ENCODE results near the gene DYNC2H1.

DYNC2H1 gene

GRCh38 chr11:103395612-103396011, 286.4 kb downstream of the DYNC2H1 start:
- no peak overlapping the region for H3K4me3 ChIP-seq (ENCODE audit: low read depth, low read length)
- TF ChIP-seq CTCF (IDR thresholded peaks at IDR 0.05; ENCODE audit: control insufficient read depth, extremely low read depth, insufficient read depth): no peak
- DNase-seq (ENCODE audit: low read depth): no peak

- no peak for DNase-seq (ENCODE audit: low read depth)
- no peak for TF ChIP-seq CTCF (IDR thresholded peaks at IDR 0.05; ENCODE audit: control insufficient read depth, extremely low read depth, insufficient read depth)
These were observed 287.0 kb downstream of the DYNC2H1 start for GRCh38 chr11:103396237-103396636.

GRCh38 chr11:103397369-103397768, 288.1 kb downstream of the DYNC2H1 start:
- no peak overlapping the region for H3K4me3 ChIP-seq (ENCODE audit: low read depth, low read length)
- no peak for DNase-seq (ENCODE audit: low read depth)
- TF ChIP-seq CTCF (IDR thresholded peaks at IDR 0.05; ENCODE audit: control insufficient read depth, extremely low read depth, insufficient read depth): no peak

More at GRCh38 chr11:103396237-103396636, 287.0 kb downstream of the DYNC2H1 start:
- no peak overlapping the region for H3K4me3 ChIP-seq (ENCODE audit: low read depth, low read length)

GRCh38 chr11:103398829-103399228, 289.6 kb downstream of the DYNC2H1 start:
- DNase-seq (ENCODE audit: low read depth): no peak
- no peak overlapping the region for H3K4me3 ChIP-seq (ENCODE audit: low read depth, low read length)
- TF ChIP-seq CTCF (IDR thresholded peaks at IDR 0.05; ENCODE audit: control insufficient read depth, extremely low read depth, insufficient read depth): no peak

- DNase-seq (ENCODE audit: low read depth): no peak
- TF ChIP-seq CTCF (IDR thresholded peaks at IDR 0.05; ENCODE audit: control insufficient read depth, extremely low read depth, insufficient read depth): no peak
- no peak overlapping the region for H3K4me3 ChIP-seq (ENCODE audit: low read depth, low read length)
These were observed 297.1 kb downstream of the DYNC2H1 start for GRCh38 chr11:103406357-103406756.

GRCh38 chr11:103407641-103408040, 298.4 kb downstream of the DYNC2H1 start:
- no peak for DNase-seq (ENCODE audit: low read depth)
- TF ChIP-seq CTCF (IDR thresholded peaks at IDR 0.05; ENCODE audit: control insufficient read depth, extremely low read depth, insufficient read depth): no peak
- no peak overlapping the region for H3K4me3 ChIP-seq (ENCODE audit: low read depth, low read length)

- H3K4me3 ChIP-seq (ENCODE audit: low read depth, low read length): no peak overlapping the region
- no peak for TF ChIP-seq CTCF (IDR thresholded peaks at IDR 0.05; ENCODE audit: control insufficient read depth, extremely low read depth, insufficient read depth)
- peak; percentile 89 for DNase-seq (ENCODE audit: low read depth)
These were observed 304.2 kb downstream of the DYNC2H1 start for GRCh38 chr11:103413266-103413888.

Data from LNCaP clone FGC (cell line).